Measurements from ENCODE around the gene TBC1D16. TPM values are rescaled to one million over a fixed set of nuclear protein-coding genes. Genes with fewer than 3 reads are reported as not detected.

The TBC1D16 gene
- total RNA-seq, 2 donors from 2014 or later: 45.9 to 52.1 TPM

GRCh38 chr17:79977161-79977631, 58.5 kb downstream of the TBC1D16 start:
- TF ChIP-seq, protein P1, sequence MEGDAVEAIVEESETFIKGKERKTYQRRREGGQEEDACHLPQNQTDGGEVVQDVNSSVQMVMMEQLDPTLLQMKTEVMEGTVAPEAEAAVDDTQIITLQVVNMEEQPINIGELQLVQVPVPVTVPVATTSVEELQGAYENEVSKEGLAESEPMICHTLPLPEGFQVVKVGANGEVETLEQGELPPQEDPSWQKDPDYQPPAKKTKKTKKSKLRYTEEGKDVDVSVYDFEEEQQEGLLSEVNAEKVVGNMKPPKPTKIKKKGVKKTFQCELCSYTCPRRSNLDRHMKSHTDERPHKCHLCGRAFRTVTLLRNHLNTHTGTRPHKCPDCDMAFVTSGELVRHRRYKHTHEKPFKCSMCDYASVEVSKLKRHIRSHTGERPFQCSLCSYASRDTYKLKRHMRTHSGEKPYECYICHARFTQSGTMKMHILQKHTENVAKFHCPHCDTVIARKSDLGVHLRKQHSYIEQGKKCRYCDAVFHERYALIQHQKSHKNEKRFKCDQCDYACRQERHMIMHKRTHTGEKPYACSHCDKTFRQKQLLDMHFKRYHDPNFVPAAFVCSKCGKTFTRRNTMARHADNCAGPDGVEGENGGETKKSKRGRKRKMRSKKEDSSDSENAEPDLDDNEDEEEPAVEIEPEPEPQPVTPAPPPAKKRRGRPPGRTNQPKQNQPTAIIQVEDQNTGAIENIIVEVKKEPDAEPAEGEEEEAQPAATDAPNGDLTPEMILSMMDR (IDR thresholded peaks at IDR 0.05): no peak
- Histone ChIP-seq H3K36me3 (peaks cover 3% of the 10 kb centered on the region), H3K27me3 (replicated peaks; ENCODE audit: insufficient read depth) (no peaks in the 10 kb centered on the region), H3K9me3 (no peaks in the 10 kb centered on the region), H3K4me3 (no peak overlapping the region), H3K4me1 (ENCODE audit: control insufficient read depth in 1 of 2, low read depth in 2 of 2) (no peaks in the 10 kb centered on the region), H3K27ac (no peak overlapping the region)
- ATAC-seq (ENCODE audit: insufficient number of reproducible peaks, low FRiP score, low read depth) (no peak), DNase-seq (ENCODE audit: low spot score) (no peak)

DNA sequence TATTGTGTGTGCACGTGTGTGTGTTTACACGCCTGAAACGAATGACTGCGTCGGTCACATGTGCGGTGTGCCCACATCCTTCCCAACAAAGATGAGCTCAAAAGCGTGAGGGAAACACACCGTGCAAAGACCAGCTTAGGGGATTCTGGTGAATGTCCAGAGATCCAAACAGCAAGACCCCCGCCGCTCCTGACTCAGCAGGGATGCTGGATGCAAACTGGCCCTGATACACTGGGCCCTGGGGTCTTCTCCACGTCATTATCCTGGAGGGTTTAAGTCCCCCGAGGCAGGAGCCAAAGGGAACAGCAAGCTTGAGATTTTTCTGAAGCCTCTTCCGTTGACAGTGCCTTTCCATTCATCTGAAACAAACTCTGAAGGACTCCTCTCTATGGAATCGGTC, 59.2 kb downstream of the TBC1D16 start:
- Histone ChIP-seq H3K36me3 (peaks cover 7% of the 10 kb centered on the region), H3K4me3 (no peak overlapping the region), H3K4me1 (ENCODE audit: control insufficient read depth in 1 of 2, low read depth in 2 of 2) (no peaks in the 10 kb centered on the region), H3K27me3 (replicated peaks; ENCODE audit: insufficient read depth) (no peaks in the 10 kb centered on the region), H3K9me3 (no peaks in the 10 kb centered on the region), H3K27ac (no peak overlapping the region)
- DNase-seq (ENCODE audit: low spot score) (no peak), ATAC-seq (ENCODE audit: insufficient number of reproducible peaks, low FRiP score, low read depth) (no peak)
- TF ChIP-seq, protein P1 (IDR thresholded peaks at IDR 0.05): no peak

- TF ChIP-seq, protein P1 (IDR thresholded peaks at IDR 0.05): no peak
- H3K27ac ChIP-seq: no peak overlapping the region
- H3K4me3 ChIP-seq: no peak overlapping the region
- no peaks in the 10 kb centered on the region for H3K27me3 ChIP-seq (replicated peaks; ENCODE audit: insufficient read depth)
- H3K36me3 ChIP-seq: peaks cover 7% of the 10 kb centered on the region
- ATAC-seq (ENCODE audit: insufficient number of reproducible peaks, low FRiP score, low read depth): no peak
- H3K9me3 ChIP-seq: no peaks in the 10 kb centered on the region
- no peaks in the 10 kb centered on the region for H3K4me1 ChIP-seq (ENCODE audit: control insufficient read depth in 1 of 2, low read depth in 2 of 2)
- no peak for DNase-seq (ENCODE audit: low spot score)
These were observed 60.1 kb downstream of the TBC1D16 start for GRCh38 chr17:79975498-79976134.

DNA sequence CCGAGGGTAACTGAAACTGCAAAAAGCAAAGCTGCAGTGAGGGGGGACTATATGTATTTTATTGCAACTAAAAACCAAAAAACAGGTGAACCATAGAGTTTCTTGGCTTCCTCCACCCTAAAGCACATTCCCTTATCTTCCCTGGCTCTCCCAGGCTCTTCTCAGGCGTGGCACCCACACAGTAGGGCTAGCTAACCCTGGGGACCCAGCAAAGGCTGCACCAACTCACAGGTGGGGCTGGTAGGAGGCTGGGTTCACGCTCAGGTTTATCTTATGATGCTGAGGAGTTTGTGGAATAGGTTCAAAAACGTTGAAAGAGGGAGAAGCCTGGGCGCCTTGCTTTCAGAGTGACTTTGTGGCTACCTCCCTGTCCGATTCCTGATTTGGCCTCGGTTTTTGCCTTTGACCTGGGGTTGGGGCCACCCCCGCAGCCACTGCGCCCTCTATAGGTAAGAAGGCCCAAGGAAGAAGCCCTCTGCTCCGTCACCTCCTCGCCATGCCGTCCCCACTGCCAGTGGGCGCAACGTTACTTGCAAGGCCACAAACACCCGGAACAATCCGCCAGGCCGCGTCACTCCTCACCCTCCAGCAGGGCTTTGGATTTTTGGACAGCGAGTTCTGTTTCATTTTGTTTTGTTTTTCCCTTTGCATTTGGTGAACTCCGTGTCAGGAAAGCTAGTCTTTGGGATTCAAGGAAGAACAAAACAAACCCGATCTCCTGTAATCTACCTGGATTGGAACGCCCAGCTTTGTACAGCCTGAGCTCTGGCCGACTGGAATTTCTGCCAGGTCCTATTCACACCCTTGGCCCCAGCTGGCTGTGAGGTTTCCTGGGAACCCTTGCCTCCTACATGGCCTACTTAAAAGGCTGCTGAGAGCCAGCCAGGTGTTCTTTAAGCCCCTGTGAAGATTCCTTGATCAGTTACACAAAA, 60.8 kb downstream of the TBC1D16 start:
- DNase-seq (ENCODE audit: low spot score) (no peak), ATAC-seq (ENCODE audit: insufficient number of reproducible peaks, low FRiP score, low read depth) (no peak)
- no peaks in the 10 kb centered on the region for H3K4me1 ChIP-seq (ENCODE audit: control insufficient read depth in 1 of 2, low read depth in 2 of 2)
- no peak overlapping the region for H3K4me3 ChIP-seq
- no peak overlapping the region for H3K27ac ChIP-seq
- TF ChIP-seq, protein P1 (IDR thresholded peaks at IDR 0.05): no peak
- H3K9me3 ChIP-seq: no peaks in the 10 kb centered on the region
- no peaks in the 10 kb centered on the region for H3K27me3 ChIP-seq (replicated peaks; ENCODE audit: insufficient read depth)
- peaks cover 7% of the 10 kb centered on the region for H3K36me3 ChIP-seq

DNA sequence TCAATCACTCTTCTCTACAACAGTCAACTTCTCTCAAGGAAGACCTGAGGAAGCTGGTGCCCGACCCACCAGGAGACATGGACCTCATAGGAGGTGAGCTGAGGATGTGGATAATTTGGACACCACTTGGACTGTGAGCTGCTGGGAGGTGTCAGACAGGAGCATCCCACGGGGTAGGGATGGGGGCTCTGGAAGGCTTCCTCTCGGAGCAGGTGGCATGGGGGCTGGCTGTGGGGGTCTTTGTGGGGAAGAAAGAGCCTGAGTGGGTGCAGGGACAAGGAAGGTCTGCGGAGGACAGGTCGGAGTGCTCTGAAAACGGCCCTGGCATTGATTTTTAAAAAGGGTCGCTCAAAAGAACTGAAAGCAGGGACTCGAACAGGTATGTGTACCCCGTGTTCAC, 64.0 kb downstream of the TBC1D16 start:
- no peak for ATAC-seq (ENCODE audit: insufficient number of reproducible peaks, low FRiP score, low read depth)

More for the DNA sequence above, 64.0 kb downstream of the TBC1D16 start:
- no peaks in the 10 kb centered on the region for H3K4me1 ChIP-seq (ENCODE audit: control insufficient read depth in 1 of 2, low read depth in 2 of 2)
- no peak for DNase-seq (ENCODE audit: low spot score)
- H3K9me3 ChIP-seq: no peaks in the 10 kb centered on the region
- no peak overlapping the region for H3K4me3 ChIP-seq
- no peak overlapping the region for H3K27ac ChIP-seq
- no peaks in the 10 kb centered on the region for H3K27me3 ChIP-seq (replicated peaks; ENCODE audit: insufficient read depth)
- H3K36me3 ChIP-seq: peaks cover 7% of the 10 kb centered on the region
- TF ChIP-seq, protein P1 (IDR thresholded peaks at IDR 0.05): no peak

Measured in thoracic aorta (tissue), 2 donors.